PFSK-1 (cell line): ENCODE results near the gene AVL9.

Experiments used
- POLR2AphosphoS5 ChIP-seq: IDR thresholded peaks from 2 replicates; pipeline ENCODE4 v1.6.1; 2012; ENCODE audit warnings: low read depth, mild to moderate bottlenecking, control low read depth, low read length, moderate library complexity
- REST ChIP-seq, 2 experiments: IDR thresholded peaks; 2 replicates each; pipeline versions ENCODE4 v1.6.1 to v1.8.0; 2011 to 2012; ENCODE audit warnings: low read depth in 2 of 2, low read length in 2 of 2, control low read depth in 1 of 2, inconsistent platforms in 1 of 2, mild to moderate bottlenecking in 1 of 2, moderate library complexity in 1 of 2; ENCODE audit not compliant: insufficient read depth in 1 of 2
- SIN3A ChIP-seq: IDR thresholded peaks from 2 replicates; pipeline ENCODE4 v1.6.1; 2012; ENCODE audit warnings: mild to moderate bottlenecking, low read length, moderate library complexity, borderline replicate concordance; ENCODE audit not compliant: insufficient read depth
- TAF1 ChIP-seq: IDR thresholded peaks from 2 replicates; pipeline ENCODE4 v1.6.1; 2012; ENCODE audit warnings: low read length, control low read depth, borderline replicate concordance; ENCODE audit not compliant: insufficient read depth

GRCh38 chr7:32462977-32463376 lies 32.3 kb upstream of the AVL9 start:
- TF ChIP-seq POLR2AphosphoS5 (no peak), SIN3A (no peak), REST (IDR thresholded peaks at IDR 0.05; ENCODE audit: insufficient read depth in 1 of 2, low read depth in 2 of 2, low read length in 2 of 2) (no peak), TAF1 (no peak)
